Activated naive CD4-positive, alpha-beta T cell treated with anti-CD3 and anti-CD28 coated beads, Interleukin-2, amount 50 U/mL, for 72 hours (primary cell): Measurements from ENCODE around the gene SIVA1. TPM values are rescaled to one million over a fixed set of nuclear protein-coding genes. Genes with fewer than 3 reads are reported as not detected.

Experiments
- ATAC-seq, 2 donors: fragments of 150-1000 bp; cut with Tn5 transposase; 2 replicates each; pipeline ENCODE4 v1.10.0; 2021; ENCODE audit warnings: mild to moderate bottlenecking in 2 of 2, moderate library complexity in 2 of 2
- DNase-seq, 2 donors: peaks; one replicate each; pipeline ENCODE4 v3.0.0; 2021 to 2022; ENCODE audit warnings: low spot score in 2 of 2
- H3K27ac Mint-ChIP-seq, 2 donors: one replicate each; pipeline ENCODE4 v1.8.0; 2022; ENCODE audit warnings: mild to moderate bottlenecking in 2 of 2, mixed read lengths in 2 of 2
- H3K36me3 Mint-ChIP-seq, 2 donors: one replicate each; pipeline ENCODE4 v1.8.0; 2022; ENCODE audit warnings: mixed read lengths in 2 of 2
- H3K9me3 Mint-ChIP-seq, 2 donors: one replicate each; pipeline ENCODE4 v1.8.0; 2022; ENCODE audit warnings: mixed read lengths in 2 of 2
- total RNA-seq, 2 donors: library from RNA; stranded (reverse); gene quantifications; one replicate each; pipeline ENCODE4 v1.2.3, GENCODE V29; 2022

SIVA1 gene
- total RNA-seq, 2 donors from 2014 or later = 86.1 to 87.1 TPM

- DNase-seq = no peak
- ATAC-seq = no peak
- H3K27ac Mint-ChIP-seq = no peak overlapping the region
- no peaks in the 10 kb centered on the region for H3K36me3 Mint-ChIP-seq
- H3K9me3 Mint-ChIP-seq = no peaks in the 10 kb centered on the region
Observed at GRCh38 chr14:104801520-104802393, 48.8 kb downstream of the SIVA1 start.

- ATAC-seq = no peak
Observed at GRCh38 chr14:104802394-104803184, 49.6 kb downstream of the SIVA1 start.

GRCh38 chr14:104803280-104803911, 50.4 kb downstream of the SIVA1 start:
- Mint-ChIP-seq H3K36me3 (no peaks in the 10 kb centered on the region), H3K9me3 (no peaks in the 10 kb centered on the region), H3K27ac (peak overlapping the region in 1 of 2 donors; percentile 64)
- ATAC-seq (no peak), DNase-seq (no peak)

More at GRCh38 chr14:104802394-104803184, 49.6 kb downstream of the SIVA1 start:
- Mint-ChIP-seq H3K27ac (no peak overlapping the region), H3K9me3 (no peaks in the 10 kb centered on the region), H3K36me3 (no peaks in the 10 kb centered on the region)
- DNase-seq = no peak

- Mint-ChIP-seq H3K9me3 (no peaks in the 10 kb centered on the region), H3K27ac (peak overlapping the region in 1 of 2 donors; percentile 64), H3K36me3 (no peaks in the 10 kb centered on the region)
- ATAC-seq (no peak), DNase-seq (no peak)
Observed at GRCh38 chr14:104803912-104804410, 51.0 kb downstream of the SIVA1 start.

- DNase-seq (no peak), ATAC-seq (no peak)
- no peaks in the 10 kb centered on the region for H3K36me3 Mint-ChIP-seq
- H3K9me3 Mint-ChIP-seq = no peaks in the 10 kb centered on the region
- H3K27ac Mint-ChIP-seq = no peak overlapping the region
Observed at GRCh38 chr14:104804481-104805325, 51.8 kb downstream of the SIVA1 start.

- ATAC-seq (no peak), DNase-seq (no peak)
- H3K27ac Mint-ChIP-seq = no peak overlapping the region
- H3K36me3 Mint-ChIP-seq = no peaks in the 10 kb centered on the region
- H3K9me3 Mint-ChIP-seq = no peaks in the 10 kb centered on the region
Observed at GRCh38 chr14:104805326-104805678, 52.4 kb downstream of the SIVA1 start.

GRCh38 chr14:104805941-104806624, 53.1 kb downstream of the SIVA1 start:
- no peak for ATAC-seq
- no peak overlapping the region for H3K27ac Mint-ChIP-seq
- no peak for DNase-seq
- H3K36me3 Mint-ChIP-seq = no peaks in the 10 kb centered on the region
- no peaks in the 10 kb centered on the region for H3K9me3 Mint-ChIP-seq

GRCh38 chr14:104806625-104807465, 53.9 kb downstream of the SIVA1 start:
- no peaks in the 10 kb centered on the region for H3K9me3 Mint-ChIP-seq
- no peaks in the 10 kb centered on the region for H3K36me3 Mint-ChIP-seq
- ATAC-seq (no peak), DNase-seq (no peak)
- no peak overlapping the region for H3K27ac Mint-ChIP-seq

GRCh38 chr14:104808456-104808855, 55.5 kb downstream of the SIVA1 start:
- no peak for ATAC-seq
- no peak for DNase-seq
- H3K27ac Mint-ChIP-seq = no peak overlapping the region
- H3K36me3 Mint-ChIP-seq = no peaks in the 10 kb centered on the region
- no peaks in the 10 kb centered on the region for H3K9me3 Mint-ChIP-seq

Other genes with a start within 250 kb of the SIVA1 start
- gene C14orf180, start 173.4 kb upstream of the SIVA1 start, total RNA-seq = not detected
- gene TMEM179, start 148.4 kb upstream of the SIVA1 start, total RNA-seq = under 1 TPM in 1 of 2 donors, not detected in 1; 0.23 TPM
- 10 to 100 TPM; 48.6 to 82.7 TPM for gene INF2, start 63.5 kb upstream of the SIVA1 start, total RNA-seq
- gene ADSS1, start 28.9 kb upstream of the SIVA1 start, total RNA-seq = 1 to 10 TPM; 2.7 to 7.3 TPM
- 100 to 1,000 TPM; 111 to 113 TPM for gene AKT1, start 42.6 kb downstream of the SIVA1 start, total RNA-seq
- 1 to 10 TPM; 2.0 to 2.9 TPM for gene ZBTB42, start 48.0 kb downstream of the SIVA1 start, total RNA-seq
- 1 to 10 TPM; 6.0 to 9.4 TPM for gene CEP170B, start 112.1 kb downstream of the SIVA1 start, total RNA-seq
- gene PLD4, start 171.7 kb downstream of the SIVA1 start, total RNA-seq = under 1 TPM in 1 of 2 donors, not detected in 1; 0.04 TPM
- gene AHNAK2, start 225.2 kb downstream of the SIVA1 start, total RNA-seq = under 1 TPM; 0.02 to 0.10 TPM
- gene CLBA1, start 232.6 kb downstream of the SIVA1 start, total RNA-seq = under 1 TPM; 0.20 to 0.97 TPM